Pons (tissue), 1 donor: ENCODE measurements around the gene GFOD1.

Experiments
- DNase-seq: peaks from one replicate; pipeline ENCODE4 v3.0.0-alpha.2; 2016; ENCODE audit warnings: low spot score

Gene GFOD1

GRCh38 chr6:13425270-13425873 is 62.0 kb downstream of the GFOD1 start:
- DNase-seq, result no peak

DNA sequence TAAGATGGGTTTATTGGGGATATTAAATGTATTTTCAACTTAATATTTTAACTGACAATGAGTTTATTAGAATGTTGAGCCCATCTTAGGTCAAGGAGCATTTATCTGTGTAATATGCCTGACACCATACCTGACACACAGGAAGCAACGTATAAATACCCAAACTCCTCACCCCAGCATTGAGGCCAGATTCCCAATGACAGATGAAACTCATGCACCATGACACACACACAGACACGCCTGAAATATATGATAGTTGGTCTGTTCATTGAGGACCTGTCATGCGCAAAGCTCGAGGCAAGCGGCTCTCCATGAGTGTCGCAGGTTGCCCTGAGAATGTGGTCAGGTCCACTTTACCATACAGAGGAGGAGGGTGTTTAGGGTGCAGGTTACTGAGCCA is 64.1 kb downstream of the GFOD1 start:
- DNase-seq, result no peak

- DNase-seq, result no peak
Measured at GRCh38 chr6:13422681-13423221, 64.6 kb downstream of the GFOD1 start.

GRCh38 chr6:13421425-13422059 is 65.9 kb downstream of the GFOD1 start:
- no peak for DNase-seq

GRCh38 chr6:13420269-13420668 is 67.1 kb downstream of the GFOD1 start:
- no peak for DNase-seq

GRCh38 chr6:13419422-13420195 is 67.8 kb downstream of the GFOD1 start:
- no peak for DNase-seq

- no peak for DNase-seq
Measured at GRCh38 chr6:13418844-13419243, 68.6 kb downstream of the GFOD1 start.

DNA sequence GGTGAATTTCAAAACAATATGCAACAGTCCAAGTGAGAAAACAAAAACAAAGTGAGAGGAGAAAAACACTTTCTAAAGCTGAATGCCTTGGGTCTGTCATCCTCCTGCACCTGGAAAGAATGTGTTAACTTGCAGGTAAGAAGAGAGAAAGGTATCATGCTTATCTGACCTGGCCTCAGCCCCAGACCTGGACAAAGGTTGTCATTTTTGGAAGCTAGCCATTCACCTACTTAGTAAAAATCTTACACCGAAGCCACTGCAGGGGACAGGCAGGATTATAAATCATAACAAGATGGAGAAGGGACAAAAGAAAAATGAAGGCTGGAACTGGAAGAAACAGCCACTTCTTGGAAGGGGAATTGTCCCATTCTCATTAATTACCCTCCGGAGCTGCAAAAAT is 69.4 kb downstream of the GFOD1 start:
- no peak for DNase-seq

DNA sequence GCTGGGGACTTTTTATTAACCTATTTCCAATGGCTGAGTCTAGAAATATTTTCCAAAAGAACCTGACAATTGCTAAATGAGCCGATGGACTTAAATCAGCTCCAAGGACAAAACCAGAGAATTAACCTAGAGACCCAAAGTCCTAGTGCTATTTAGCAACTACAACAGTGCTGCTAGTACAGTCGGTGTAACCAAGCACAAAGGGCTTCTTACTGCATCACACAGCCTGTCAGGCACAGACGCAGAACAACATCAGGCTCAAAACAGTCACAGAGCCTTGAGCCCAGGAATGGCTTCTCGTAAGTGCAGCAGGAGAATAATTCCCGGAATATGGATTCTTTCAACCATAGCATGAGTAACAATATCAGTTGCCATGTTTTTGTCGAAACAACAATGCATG is 70.0 kb downstream of the GFOD1 start:
- no peak for DNase-seq

GRCh38 chr6:13415283-13415682 is 72.1 kb downstream of the GFOD1 start:
- no peak for DNase-seq

DNA sequence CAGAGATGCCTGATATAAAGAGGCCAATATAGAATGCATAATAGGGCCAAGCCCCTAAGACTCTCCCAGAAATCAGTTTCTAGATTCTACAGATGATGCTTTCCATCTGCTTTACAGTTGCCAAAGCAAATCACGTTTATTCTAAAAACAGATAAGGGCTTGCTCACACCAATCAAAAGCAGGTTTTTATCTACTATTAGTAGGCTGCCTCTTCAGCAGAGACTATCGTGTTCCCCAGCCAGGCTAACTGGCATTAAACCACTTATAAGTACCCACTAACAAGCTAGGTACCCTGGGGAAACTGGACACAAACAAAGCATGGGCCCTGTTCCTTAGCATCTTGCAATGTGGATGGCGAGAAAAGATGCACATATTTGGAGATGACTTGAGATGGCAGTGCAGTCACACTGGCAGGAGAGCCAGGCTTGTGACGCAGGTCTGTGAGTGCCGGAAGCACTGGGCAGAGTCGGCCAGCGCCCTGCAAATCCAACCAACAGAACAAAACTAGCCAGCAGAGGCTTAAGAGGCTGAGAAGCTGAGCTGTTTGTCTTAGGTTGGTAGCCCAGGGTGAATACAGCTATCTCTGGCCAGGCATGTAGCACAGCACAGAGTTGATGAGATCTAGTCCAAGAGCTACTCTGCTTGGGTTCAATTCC is 73.4 kb downstream of the GFOD1 start:
- peak; percentile 71 for DNase-seq

DNA sequence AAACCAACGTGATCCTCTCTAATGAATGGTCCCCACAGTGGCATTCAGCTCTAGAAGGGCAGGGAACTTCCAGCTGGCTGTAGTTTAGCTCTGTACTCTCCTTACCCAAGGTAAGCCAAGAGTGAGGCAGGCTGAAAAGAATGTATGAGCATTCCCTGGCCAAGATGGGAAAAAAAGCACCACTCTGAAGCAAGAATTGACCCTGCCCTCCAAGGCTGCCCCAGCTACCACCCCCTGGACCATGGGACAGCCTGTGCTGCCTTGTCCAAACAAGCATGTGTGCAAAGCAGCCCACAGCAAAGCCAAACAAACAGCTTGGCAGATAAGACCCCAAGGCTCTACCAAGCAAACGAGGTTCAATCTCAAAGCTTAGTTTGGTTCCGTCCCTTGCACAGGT is 73.9 kb downstream of the GFOD1 start:
- no peak for DNase-seq

GRCh38 chr6:13412639-13413465 is 74.5 kb downstream of the GFOD1 start:
- no peak for DNase-seq

GRCh38 chr6:13412211-13412610 is 75.2 kb downstream of the GFOD1 start:
- no peak for DNase-seq

DNA sequence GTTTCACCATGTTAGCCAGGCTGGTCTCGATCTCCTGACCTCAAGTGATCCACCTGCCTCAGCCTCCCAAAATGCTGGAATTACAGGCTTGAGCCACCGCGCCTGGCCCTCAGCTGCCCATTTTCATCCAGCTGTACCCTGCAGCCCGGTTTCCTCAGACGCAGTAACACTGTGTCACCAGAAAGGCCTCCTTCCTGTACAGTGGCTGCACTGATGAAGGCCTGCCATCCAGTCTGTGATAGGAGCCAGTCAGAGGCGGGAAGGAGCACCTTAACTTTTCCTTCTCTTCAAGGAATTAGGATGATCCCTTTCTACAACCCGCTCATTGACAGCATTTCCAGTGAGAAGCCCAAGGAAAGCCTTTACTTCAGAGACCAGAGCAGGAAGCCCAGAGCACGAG is 75.9 kb downstream of the GFOD1 start:
- DNase-seq, result no peak

DNA sequence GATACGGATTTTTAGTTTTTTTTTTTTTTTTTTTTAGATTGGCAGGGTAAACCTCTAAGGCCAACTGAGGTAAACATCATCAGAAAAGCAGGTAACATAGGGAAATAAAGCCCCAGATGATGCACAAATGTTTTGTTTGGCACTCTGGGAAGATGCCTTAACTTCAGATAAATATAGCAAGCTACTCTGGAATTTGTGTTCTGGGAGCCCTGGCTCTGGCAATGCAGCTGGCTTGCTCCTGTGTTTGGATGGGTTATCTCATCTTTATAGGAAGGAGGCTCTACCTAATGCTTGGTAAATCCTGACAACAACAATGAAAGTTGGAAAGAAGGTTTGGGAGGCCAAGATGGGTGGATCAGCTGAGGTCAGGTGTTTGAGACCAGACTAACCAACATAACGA is 77.4 kb downstream of the GFOD1 start:
- DNase-seq, result no peak

GRCh38 chr6:13407709-13408695 is 79.4 kb downstream of the GFOD1 start:
- peak; percentile 83 for DNase-seq

DNA sequence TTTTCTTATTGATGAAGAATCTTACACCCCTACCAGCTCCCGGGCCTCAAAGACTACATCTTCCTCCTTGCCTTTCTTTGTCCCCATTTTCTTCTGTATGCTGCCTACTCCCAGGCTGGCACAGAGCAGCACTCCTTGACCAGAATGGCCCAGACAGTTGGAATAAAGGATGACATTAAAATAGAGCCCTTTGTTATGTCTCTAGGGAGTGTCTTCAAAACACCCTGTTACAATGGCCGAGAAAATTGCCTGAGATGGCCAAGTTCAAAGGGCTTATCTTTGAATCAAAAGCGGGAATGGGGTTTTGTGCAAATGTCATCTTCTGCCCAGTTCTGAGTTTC is 80.1 kb downstream of the GFOD1 start:
- no peak for DNase-seq

GRCh38 chr6:13406781-13407180 is 80.6 kb downstream of the GFOD1 start:
- peak; percentile 87 for DNase-seq

DNA sequence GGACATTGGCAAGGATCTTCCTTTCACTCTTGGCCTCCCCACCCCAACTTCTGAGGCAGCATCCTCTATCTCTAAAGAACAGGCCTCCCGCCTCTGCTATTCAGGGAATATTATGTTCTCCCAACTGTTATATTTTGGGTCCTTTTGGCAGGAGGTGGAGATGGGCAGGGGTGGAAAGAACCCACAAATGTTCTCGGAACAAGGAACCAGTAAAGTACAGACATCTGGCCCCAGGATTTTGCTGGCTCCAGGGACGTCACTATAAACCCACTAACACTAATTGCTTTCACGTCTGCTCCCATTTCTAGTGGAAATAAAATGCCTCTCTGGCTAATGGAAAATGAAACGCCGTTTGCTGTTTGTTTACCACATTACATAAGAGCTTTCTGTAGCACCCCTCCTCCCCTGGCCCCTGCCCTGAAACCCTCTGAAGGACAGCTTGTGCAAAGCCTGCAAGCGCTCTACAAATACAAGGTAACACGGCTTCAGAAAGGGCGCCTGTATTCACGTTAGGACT is 81.4 kb downstream of the GFOD1 start:
- no peak for DNase-seq
